Progenitor cell of endocrine pancreas (in vitro differentiated cells): ENCODE data around the gene AGBL1. TPM values are rescaled to one million over a fixed set of nuclear protein-coding genes. Genes with fewer than 3 reads are reported as not detected.

Experiments used
- DNase-seq: peaks from one replicate; pipeline ENCODE4 v3.0.0; 2021; ENCODE audit warnings: low spot score; ENCODE audit not compliant: unreplicated experiment
- H3K27ac Mint-ChIP-seq: 2 replicates; pipeline ENCODE4 v1.8.0; 2021; ENCODE audit warnings: mild to moderate bottlenecking, moderate library complexity, mixed read lengths
- H3K27me3 Mint-ChIP-seq: 2 replicates; pipeline ENCODE4 v1.8.0; 2021; ENCODE audit warnings: mixed read lengths
- H3K36me3 Mint-ChIP-seq: 2 replicates; pipeline ENCODE4 v1.8.0; 2022; ENCODE audit warnings: mixed read lengths; ENCODE audit not compliant: insufficient read depth
- H3K4me1 Mint-ChIP-seq: 2 replicates; pipeline ENCODE4 v1.8.0; 2021; ENCODE audit warnings: low read depth, mixed read lengths
- H3K4me3 Mint-ChIP-seq: 2 replicates; pipeline ENCODE4 v1.8.0; 2021; ENCODE audit warnings: low read depth, mild to moderate bottlenecking, moderate library complexity, mixed read lengths
- H3K9me3 Mint-ChIP-seq: 2 replicates; pipeline ENCODE4 v1.8.0; 2021; ENCODE audit warnings: low read depth, mixed read lengths
- total RNA-seq: library from RNA; stranded (reverse); gene quantifications from 2 replicates; pipeline ENCODE4 v1.2.1, GENCODE V29; 2021
- TF ChIP-seq, protein P1 (sequence below): fragments of 200-600 bp; sonication (generic); IDR thresholded peaks from one replicate; pipeline ENCODE4 v1.5.0; 2021; ENCODE audit warnings: antibody characterized with exemption, mild to moderate bottlenecking; ENCODE audit not compliant: unreplicated experiment

Gene AGBL1
- total RNA-seq, 1 donor from 2014 or later = not detected

DNA sequence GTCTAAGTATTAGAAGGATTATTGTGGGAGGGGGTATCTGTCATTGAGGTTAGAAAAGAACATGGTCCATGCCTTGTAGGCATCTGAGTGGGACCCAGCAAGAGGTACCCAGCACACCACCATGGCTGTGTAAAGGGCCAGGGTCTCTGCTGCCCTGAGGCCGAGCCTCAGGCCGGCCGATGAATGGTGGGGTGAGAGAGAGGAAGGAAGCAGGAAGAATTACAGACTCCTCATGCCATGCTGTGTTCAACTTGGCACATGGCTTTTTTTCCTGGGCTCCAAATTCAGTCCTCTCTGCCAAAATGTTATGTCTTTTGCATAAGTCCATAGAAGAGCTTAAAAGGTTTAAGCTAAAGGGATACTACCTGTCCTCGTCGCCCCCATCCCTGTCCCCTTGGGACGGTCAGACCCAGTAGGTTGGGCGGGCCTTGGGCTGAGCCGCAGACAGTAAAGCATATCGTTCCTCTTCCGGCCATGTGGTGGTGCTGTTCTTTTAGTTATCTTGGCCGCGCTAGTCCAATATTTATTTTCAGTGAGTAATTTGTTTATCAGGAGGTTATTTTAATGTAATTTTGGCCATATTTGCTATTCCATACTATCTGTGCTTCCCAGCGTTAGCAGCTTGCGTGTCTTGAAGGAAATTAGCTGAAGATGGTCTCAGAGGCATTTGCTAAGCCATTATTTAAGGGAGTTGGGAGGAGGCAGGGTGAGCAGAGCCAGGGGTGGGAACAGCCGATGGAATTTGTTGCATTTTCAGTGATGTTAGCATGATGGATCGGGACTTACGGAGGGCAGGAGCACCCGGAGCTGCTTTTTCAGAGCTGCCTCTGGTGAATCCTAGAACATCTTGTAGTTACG is 152.4 kb downstream of the AGBL1 start:
- Mint-ChIP-seq H3K4me3 (peak overlapping the region; percentile 22), H3K9me3 (no peaks in the 10 kb centered on the region), H3K4me1 (peaks cover 14% of the 10 kb centered on the region), H3K27ac (no peak overlapping the region), H3K27me3 (peaks cover 63% of the 10 kb centered on the region), H3K36me3 (no peaks in the 10 kb centered on the region)
- TF ChIP-seq, protein P1, sequence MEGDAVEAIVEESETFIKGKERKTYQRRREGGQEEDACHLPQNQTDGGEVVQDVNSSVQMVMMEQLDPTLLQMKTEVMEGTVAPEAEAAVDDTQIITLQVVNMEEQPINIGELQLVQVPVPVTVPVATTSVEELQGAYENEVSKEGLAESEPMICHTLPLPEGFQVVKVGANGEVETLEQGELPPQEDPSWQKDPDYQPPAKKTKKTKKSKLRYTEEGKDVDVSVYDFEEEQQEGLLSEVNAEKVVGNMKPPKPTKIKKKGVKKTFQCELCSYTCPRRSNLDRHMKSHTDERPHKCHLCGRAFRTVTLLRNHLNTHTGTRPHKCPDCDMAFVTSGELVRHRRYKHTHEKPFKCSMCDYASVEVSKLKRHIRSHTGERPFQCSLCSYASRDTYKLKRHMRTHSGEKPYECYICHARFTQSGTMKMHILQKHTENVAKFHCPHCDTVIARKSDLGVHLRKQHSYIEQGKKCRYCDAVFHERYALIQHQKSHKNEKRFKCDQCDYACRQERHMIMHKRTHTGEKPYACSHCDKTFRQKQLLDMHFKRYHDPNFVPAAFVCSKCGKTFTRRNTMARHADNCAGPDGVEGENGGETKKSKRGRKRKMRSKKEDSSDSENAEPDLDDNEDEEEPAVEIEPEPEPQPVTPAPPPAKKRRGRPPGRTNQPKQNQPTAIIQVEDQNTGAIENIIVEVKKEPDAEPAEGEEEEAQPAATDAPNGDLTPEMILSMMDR = peak; percentile 84
- DNase-seq = no peak

DNA sequence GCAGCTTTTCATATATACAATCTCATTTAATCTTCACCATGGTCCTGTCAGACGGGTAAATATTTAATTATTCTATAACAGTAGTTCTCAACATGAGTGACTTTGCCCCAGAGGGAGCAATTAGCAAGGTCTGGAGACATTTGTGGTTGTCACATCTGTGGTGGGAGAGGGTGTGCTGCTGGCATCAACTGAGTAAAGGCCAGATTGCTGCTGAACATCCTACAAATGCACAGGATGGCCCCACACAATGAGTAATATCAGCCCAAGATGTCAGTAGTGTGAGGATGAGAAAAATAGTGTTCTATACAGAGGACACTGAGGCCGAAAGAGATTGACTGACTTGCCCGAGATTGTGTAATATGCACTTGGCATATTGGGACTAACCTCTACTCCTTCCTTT is 156.0 kb downstream of the AGBL1 start:
- Mint-ChIP-seq H3K27me3 (peaks cover 43% of the 10 kb centered on the region), H3K4me3 (no peak overlapping the region), H3K9me3 (no peaks in the 10 kb centered on the region), H3K27ac (no peak overlapping the region), H3K4me1 (peaks cover 12% of the 10 kb centered on the region), H3K36me3 (no peaks in the 10 kb centered on the region)
- TF ChIP-seq, protein P1 = no peak
- no peak for DNase-seq

DNA sequence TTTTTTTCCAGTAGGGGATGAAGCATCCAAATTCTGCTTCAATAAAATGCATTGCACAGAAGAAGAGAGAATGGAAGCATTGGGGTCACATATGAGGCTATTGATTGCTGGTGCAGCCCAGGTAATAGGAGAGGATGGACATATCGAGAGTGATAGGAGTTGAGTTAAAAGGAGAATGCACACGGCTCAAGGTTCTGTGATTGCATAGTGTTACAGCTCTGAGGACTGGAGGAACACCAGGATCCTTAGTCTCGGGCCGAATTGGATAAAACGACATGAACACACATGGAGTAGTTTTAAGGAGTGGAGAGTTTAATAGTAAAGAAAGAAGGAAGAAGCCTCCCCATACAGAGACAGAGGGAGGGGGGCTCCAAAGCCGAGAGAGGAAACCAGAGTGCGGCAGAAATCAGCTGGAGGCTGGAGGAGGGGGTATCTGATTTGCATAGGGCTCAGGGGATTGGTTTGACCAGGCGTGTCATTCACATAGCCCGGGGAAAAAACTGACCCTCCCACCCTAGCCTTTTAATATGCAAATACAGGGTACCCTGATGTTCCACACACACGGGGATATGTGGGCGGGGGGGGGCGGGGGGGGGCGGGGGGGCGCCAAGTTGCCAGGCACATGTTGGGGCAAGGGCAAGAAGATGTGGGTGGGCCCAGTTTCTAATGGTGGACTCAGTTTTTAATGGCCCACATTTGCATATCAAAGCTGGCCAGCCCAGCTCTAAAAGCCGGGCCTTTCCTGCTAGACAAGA is 156.9 kb downstream of the AGBL1 start:
- Mint-ChIP-seq H3K4me1 (peaks cover 12% of the 10 kb centered on the region), H3K4me3 (peak overlapping the region; percentile 22), H3K27me3 (peaks cover 41% of the 10 kb centered on the region), H3K27ac (no peak overlapping the region), H3K9me3 (peaks cover 3% of the 10 kb centered on the region), H3K36me3 (no peaks in the 10 kb centered on the region)
- no peak for DNase-seq
- TF ChIP-seq, protein P1 = no peak

DNA sequence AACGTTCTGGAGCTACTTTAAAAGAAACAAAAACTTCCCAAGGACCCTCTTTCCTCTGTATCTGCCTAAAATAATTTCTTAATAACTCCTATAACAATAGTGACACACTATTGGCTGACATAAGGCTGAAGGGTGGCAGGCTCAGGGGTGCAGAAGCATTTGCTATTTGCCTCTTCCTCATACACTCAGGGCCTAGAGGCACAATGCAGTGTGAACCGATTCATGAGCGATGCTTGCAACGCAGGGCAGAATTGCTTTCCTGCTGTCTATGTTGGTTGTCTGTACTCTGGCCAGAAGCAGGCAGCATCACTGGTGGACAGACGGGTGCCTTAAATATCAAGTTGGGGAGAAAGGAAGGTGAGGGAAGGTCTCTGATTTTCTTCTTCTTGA is 157.4 kb downstream of the AGBL1 start:
- Mint-ChIP-seq H3K27me3 (peaks cover 36% of the 10 kb centered on the region), H3K4me3 (no peak overlapping the region), H3K4me1 (peaks cover 11% of the 10 kb centered on the region), H3K27ac (no peak overlapping the region), H3K36me3 (no peaks in the 10 kb centered on the region), H3K9me3 (peaks cover 3% of the 10 kb centered on the region)
- TF ChIP-seq, protein P1 = no peak
- no peak for DNase-seq

GRCh38 chr15:86247249-86247955 is 167.7 kb downstream of the AGBL1 start:
- Mint-ChIP-seq H3K9me3 (no peaks in the 10 kb centered on the region), H3K36me3 (no peaks in the 10 kb centered on the region), H3K4me1 (no peaks in the 10 kb centered on the region), H3K27ac (no peak overlapping the region), H3K4me3 (no peak overlapping the region), H3K27me3 (peaks cover 3% of the 10 kb centered on the region)
- TF ChIP-seq, protein P1 = no peak
- DNase-seq = no peak
